NCI-H82 (cell line): Measurements from ENCODE around the gene FHOD3.
"Not testable (repeated sequence)": the region's sequence is repeated elsewhere in the genome, so short reads cannot be mapped to it uniquely, and the experiment has no call there.

ENCODE experiments used
- DNase-seq: peaks from one replicate; lab custom pipeline; 2025; lab: John Stamatoyannopoulos, UW

Gene FHOD3

DNA sequence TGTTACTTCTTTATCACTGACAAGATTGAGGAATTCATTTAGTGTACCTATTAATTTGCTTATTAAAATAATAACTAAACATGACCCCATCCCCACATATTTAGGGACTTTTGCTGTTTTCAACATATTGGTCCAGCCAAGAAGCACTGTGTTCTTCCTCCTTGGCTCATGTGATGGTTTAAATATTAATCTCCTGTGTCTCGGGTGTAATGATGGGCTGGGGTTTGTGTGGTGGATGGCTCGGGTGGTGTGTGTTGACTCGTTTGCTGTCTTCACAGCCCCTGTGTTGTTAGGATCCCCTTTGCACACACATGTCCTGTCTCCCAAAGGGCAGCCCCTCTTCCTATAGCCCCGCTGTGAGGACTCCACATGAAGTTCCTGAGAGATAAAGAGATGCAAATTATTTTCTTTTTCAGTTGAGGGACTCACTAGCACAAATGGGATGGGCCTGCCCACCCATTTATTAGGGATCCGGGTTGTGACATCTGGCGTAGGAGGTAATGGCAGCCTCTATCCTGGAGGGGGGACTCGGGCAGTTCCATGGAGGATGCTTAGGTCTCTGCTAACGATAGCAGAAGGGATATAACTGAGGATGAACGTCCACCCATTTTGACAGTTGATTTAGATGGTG lies 53.4 kb downstream of the FHOD3 start:
- no peak for DNase-seq

DNA sequence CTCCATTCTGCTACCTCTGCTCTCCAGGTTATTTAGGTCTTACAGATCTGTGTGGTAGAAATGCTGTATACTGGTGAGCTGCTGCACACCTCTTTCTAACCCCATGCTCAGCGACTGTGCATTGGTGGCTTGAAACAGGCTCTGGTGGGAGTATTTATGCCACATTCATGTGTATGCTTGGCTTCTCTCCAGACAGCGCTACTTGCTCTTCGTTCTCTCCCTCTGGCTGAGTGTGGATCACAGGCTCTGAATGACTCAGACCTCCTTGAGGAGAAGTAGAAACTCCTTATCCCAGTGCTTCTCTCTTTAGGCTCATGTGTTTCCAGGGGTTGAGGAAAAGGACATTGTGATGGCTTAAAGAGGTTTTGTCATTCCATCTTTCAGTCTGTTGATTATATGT lies 54.9 kb downstream of the FHOD3 start:
- no peak for DNase-seq

DNA sequence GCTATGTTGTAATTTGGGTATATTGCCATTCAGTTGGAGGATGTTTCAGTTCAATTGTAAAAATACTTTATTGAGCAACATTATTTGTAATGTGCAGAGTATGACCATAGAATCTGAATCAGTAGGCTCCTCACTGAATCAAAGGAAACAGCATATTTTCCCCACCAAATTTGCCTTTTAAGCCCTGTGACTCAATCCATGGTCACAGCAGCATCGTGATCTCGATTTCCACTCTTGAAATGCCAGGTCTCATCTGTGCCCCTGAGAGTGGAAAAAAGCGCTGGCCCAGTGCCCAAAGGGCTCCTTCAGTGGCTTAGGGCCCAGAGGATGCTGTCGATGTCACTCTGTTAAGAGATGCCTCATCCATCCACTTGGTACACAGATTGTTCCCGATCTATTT lies 57.5 kb downstream of the FHOD3 start:
- no peak for DNase-seq

DNA sequence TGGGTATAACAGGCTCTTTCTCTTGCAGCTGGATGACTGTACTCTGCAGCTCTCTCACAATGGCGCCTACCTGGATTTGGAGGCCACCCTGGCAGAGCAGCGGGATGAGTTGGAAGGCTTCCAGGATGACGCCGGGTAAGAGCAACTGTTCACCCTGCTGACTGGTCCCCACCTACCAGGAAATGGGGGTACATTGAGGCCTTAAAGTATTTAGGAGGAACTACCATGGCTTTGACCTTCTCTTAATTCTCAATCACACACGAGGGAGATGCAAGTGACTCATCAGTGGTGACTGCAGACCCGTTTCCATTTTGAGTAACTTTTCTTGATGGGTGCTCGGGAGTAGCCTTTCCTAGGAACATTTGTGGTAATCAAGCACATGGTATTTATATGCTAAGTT lies 58.0 kb downstream of the FHOD3 start:
- DNase-seq, result no peak

DNA sequence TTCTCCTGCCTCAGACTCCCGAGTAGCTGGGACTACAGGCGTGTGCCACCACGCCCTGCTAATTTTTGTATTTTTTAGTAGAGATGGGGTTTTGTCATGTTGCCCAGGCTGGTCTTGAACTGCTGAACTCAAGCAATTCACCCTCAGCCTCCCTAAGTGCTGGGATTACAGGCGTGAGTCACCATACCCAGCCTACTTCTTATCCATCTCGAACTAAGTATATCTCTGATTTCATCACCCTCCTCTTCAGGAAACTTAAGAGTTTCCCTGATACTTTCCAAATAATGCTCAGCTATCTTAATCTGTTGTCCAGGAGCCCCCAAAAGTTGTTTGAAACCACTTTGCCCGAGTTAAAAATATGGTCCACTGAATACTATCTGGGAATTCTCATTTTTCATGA lies 59.2 kb downstream of the FHOD3 start:
- not testable (repeated sequence) for DNase-seq

DNA sequence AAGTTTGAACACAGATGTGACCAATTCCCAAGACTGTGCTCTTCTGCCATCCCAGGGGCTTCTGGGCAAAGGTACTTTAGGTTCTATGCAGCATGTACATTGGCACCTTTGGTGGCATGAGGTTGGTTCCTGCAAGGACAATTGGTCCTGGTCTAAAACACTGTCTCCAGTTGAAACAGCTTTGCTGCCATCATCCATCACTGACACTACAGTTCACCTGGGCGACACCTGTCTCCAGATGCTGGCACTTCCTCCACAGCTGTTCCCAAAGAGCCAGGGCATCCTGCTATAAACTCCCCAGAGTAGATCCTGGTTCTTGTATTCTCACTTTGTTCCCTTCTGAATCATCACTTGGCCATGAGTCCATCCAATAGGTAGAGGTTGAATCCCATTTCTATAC lies 60.6 kb downstream of the FHOD3 start:
- DNase-seq, result no peak

DNA sequence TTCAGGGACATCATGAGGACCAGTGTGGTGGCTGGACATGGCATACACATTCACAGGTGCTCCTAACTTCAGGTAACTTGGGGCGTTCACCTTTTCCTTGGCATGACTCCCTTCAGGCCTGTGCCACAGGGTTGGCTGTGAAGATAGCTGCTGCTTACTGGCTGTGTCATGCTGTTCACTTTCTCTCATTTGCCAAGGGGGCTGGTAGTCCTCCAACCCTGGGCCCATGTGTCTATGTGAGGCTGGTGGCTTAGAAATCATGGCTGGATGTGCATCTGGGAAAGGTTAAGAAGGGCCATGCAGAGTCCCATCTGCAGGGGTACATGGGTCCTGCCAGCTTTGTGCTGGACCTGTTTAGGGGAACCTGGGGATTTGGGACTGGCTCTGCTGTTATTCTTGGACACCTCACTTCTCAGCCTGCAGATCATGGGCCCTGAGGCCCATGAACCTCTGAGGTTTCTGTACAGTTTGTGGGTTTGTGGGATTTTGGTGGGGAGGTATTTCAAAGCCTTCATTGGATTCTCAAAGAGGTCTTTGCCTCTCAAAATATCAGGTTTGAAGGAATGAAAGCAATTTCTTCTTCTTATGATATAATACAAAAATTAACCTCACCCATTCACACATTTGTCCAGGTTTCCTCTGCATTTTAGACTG lies 62.9 kb downstream of the FHOD3 start:
- DNase-seq, result no peak

DNA sequence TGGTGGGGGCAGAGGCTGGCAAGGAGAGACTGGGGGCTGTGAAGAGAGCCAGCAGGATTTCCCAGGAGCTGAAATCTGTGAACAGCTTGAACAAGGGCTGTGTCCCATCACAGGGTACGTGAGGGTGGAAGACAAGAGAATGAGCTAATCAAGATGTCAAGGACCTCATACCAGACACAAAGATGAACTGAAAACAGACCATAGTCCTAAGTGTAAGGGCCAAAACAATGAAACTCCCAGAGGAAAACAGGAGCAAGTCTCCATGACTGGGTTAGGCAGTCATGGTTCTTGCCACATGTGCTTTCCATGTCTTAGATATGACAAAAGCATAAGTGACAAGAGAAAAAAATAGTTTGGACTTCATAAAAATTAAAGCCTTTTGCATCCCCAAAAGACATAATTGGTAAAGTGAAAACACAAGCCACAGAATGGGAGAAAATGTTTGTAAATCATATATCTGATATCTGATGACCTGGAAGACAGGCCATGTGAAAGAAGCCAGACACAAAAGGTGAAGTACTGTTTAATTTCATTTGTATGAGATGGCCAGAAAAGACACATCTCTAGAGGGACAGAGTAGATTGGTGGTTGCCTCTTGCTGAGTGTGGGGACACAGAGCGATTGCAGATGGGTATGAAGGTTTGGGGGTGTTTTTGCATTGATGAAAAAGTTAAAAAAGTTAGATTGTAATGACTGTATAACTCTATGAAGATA lies 67.6 kb downstream of the FHOD3 start:
- DNase-seq, result no peak

DNA sequence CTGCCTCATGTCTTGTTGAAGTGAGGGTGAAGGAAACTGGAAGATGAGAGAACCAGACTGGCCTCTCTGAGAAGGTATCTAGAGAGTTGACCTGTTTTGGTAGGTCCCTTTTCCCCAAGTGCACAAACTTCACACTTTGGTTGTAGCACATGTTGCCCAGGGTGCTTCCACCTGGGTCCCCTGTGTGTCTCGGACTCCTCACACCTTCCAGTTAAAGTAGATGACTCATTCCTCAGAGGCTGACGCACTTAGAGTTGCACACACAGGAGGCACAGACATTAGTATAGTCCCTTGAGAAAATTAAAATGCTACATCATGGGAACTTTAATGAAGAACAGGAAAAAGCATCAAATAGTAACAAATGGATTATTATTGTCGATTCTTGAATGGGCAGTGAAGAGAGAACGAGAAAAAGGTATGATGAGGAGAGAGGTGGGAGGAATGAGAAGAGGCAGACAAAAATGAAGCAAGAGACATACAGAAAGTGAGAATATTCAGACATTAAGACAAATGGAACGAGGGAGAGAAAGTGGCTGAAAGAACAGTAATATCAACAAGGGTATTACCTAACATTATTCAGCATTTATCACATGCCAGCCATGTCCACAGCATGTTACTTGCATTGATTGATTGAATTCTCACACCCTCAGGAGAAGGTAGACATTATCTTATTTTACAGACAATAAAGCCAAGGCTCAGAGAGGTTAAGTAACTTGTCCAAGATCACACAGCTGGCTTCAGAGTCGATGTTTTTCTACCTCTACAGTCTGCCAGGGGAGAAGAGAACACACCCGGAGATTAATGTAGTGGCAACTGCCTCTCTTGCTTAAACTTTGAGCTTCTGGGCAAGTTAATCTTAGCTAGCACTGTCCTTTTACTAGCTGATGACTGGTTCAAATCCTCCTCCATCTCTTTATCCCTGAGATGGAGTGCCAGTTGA lies 68.6 kb downstream of the FHOD3 start:
- DNase-seq, result no peak

DNA sequence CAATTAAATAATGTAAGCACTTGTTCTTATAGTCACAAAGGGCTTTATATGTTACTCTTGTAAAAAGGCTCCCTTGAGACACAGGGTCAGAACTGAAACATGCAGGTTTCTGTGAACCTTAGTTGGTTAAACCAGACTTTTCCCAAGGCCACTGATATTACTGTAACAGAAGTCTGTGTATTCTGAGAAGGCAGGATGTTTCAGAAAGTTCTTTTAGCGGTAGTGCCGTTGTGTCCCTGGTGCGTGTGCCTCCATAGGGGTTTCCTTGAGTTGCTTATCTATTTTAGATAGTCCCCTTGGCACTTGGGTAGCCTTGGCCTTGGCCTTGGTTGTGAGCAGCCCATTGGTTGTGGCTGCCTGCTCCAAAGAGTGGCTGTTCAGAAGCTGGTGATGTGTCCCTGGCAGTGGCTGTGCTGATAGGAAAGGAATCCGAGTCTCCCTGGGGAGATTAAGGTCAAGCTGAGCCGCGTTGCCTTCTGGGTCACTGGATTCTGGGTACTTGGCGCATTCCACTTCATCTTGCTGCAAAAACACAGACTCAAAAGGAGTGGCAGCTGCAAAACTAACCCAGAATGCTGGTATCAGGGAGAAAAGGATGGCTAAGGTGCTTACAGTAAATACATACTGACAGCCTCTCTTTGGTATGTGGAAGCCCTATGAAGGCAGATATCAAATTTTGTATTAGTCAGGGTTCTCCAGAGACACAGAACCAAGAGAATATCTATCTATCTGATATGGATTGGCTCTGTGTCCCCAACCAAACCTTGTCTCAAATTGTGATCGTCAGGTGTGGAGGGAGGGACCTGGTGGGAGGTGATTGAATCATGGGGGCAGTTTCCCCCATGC lies 69.7 kb downstream of the FHOD3 start:
- DNase-seq, result peak; percentile 24

DNA sequence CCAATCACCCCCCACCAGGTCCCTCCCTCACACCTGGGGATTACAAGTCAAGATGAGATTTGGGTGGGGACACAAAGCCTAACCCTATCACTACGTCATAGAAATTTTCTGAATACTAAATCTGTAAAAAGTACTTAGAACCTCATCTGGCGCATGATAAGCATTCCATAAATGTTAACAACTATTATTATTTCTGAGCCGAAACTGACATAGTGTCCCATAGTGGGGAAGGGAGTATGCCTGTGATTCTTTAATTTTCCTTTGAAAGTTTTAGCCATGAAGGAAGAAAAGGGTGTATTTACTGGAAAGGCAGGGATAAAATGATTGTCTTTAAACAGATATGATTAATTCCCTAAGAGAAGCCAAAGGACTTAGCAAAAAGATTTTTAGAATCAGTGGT lies 71.4 kb downstream of the FHOD3 start:
- DNase-seq, result no peak

DNA sequence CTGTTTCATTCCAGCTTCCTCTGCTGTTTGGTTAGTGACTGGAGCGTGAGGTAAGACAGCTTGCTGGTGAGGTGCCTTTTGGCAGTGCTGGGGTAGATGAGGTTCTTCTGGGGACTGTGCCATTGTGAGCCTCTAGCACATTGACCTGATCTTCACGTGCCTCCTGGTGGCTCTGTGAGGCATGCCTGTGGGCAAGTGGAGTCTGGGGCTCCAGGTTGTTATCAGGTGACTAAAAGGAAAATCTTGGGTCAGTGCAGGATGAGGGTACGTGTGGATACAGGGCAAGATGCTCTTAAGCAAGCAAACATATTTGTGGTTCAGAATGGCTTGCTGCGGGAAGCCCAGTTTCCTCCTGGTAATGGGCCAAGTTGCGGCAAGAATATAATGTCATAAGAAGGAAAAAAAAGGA lies 75.4 kb downstream of the FHOD3 start:
- no peak for DNase-seq

DNA sequence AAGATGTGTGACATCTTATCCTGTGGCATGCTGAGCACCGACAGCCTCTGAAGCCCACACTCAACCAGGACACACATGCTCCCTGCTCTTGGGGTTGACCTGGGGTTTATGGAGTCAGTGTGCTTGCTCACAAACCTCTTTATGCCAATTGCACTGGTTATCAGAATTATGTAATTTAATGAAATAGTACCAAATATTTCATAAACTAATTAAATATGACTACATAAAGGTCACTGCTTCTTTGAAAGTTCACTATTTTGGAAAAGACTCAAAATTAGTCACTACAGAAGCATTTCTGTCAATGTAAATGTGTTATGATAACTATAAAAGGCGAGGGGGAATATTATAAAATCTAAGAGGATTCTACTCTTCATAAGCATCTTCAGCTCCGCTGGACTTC lies 76.7 kb downstream of the FHOD3 start:
- DNase-seq, result no peak

DNA sequence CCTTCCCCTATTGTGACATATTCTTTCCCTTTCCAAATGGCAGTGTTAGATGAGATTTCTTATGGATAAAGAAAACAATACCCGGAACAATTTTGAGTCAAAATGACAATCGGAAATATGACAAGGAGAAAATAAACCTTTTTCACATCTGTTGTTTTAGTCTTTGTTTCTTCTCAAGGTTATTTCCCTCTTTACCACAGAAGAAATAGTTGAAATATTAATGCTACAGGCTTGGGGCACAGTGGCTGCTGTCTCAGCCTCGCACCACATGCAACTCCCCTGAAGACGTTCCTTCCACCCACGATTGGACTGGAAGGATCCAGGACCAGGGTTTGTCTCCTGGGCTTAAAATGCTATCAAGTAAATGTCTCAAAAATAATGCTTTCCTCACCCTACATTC lies 77.6 kb downstream of the FHOD3 start:
- DNase-seq, result no peak

DNA sequence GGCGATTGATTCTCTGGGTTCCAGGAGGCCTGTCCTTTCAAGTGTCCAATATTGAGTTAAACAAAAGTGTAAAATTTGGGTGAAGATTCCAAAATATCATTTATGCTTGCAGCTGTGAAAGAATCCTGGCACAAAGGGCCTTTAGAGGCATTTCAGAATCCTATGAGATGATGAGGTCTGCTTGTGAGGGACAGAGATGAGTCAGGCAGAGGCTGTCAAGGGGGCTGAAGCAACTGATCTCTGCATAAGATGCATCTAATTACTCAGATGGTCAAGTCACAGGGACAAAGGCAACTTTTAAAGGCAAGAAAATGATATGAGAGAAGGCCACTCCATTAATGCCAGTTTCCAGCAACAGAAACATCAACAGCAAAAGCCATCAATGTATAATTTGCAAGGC lies 78.8 kb downstream of the FHOD3 start:
- no peak for DNase-seq

DNA sequence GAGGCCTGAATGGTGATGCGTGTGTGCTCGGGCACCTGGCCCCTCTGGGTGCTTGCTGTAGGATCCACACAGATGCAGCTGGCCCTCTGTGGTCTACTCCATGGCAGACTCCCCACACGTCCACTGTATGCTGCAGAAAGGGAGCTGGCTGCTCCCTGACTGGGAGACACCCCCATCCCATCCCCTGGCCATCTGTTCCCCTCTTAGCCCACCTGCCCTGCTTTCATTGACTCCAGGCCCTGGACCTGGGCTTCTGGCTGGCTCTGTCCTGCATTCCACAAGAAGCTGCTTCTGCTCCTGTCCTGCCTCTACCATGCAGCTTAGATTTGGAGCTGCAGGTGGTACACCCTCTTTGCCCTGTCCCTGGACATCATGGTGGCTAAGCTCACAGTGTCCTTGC lies 80.1 kb downstream of the FHOD3 start:
- peak; percentile 68 for DNase-seq

DNA sequence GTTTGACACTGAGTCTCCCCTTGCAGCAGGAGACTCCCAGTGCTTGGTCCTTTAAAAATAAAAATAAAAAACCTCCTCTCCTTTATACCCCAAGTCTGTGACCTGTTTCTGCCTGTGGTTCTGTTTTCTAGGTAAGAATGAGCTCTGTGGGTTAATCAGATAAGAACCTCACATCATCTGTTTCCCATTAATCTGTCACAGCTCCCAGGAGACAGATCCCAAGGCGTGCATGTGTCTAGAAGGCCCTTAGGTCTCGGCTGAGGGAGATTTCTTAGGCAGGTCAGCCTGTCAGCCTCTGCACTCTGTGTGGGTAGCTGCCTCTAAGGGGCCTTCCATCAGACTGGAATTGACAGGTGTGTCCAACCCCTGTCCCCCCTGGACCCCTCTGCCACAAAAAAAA lies 80.7 kb downstream of the FHOD3 start:
- peak; percentile 92 for DNase-seq

DNA sequence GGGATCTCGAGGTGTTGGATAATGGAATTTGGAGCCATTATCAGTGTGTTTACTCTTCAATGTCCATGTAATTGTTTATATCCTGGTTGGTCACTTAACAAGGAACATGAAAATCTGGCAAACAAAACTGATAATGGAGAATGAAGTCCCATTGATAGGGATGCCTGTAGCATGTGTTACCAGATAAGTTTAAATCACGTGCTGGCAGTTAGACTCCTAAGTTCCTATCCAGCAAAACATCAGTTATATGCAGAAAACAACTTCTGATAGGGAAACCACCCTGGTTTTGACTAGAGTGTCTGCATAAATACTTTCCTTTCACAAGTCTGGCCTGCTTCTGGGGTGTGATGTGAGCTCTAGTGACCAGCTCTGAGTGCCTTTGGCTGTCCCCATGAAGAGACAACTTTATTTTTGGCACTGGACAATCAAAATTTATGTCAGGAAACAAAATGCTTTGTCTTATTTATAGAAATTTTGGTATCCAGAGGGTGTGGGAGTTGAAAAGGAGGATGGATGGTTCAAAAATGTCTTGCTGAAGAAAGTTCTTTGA lies 82.0 kb downstream of the FHOD3 start:
- DNase-seq, result no peak

DNA sequence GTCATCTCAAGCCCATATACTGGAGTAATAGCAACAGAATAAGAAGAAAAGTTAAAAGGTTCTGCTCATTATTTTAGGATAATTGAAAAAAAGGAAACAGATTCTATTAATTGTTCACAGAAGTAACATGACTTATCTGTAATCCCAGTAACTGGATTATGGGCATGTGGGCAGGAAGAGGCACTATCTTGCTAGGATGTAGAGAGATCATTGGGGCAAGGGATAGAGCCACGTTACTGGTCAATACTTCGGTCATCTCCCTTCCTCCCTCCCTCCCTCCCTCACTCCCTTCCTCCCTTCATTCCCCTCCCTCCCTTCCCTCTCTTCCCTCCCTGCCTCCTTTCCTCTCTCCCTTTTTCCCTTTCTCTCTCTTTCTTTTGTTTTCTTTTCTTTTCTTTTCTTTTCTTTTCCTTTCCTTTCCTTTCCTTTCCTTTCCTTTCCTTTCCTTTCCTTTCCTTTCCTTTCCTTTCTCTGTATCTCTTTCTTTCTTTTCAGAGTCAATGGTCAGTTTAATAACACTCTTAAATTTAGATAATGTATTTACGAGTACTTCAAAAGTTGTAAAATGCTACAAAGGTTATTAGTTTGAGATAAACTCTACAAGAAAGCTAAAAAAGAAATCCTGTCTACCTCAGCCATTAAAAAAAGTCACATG lies 82.8 kb downstream of the FHOD3 start:
- DNase-seq, result peak; percentile 78

DNA sequence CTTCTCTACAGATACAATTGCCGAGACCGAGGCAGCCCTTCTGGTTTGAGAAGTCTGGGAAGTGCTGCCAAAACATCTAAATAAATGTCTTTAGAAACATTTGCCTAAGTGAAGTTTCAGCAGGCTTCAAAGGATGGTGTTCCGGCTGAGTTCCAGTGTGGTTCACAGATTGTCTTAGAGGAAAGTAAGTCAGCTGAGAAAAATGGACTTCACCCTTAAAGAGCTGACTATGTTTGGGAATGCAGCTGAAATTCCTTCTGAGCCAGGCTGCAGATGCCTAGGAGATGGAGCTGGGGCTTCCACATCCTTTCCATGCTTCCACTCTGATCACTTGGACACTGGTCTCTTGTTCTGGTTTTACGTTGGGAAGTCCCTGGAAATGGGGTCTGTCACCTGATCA lies 83.6 kb downstream of the FHOD3 start:
- DNase-seq, result no peak

DNA sequence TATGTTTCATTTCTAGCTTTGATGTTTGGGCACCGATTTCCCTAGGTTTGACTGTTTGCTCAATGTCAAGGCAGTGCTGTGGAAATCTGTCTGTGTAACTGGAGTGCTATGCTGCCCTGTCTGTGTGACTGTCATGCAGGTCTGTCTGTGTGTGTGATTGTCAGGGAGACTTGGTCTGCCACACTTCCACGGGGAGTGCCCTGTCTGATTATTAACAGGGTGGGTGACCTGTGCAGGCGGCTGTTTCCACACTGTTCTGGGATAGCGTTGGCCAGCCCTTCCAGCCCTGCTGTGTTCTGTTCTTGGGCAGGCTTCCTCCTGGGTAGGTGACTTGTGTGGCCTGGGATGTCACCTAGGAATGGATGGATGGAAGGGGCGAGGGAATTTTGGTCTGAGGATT lies 85.3 kb downstream of the FHOD3 start:
- no peak for DNase-seq
